Stomach (tissue), 19 donors: Measurements from ENCODE around the gene FAM171A1. TPM values are rescaled to one million over a fixed set of nuclear protein-coding genes. Genes with fewer than 3 reads are reported as not detected.

Source experiments
- DNase-seq, 2 donors: peaks; one replicate each; pipeline versions ENCODE4 v3.0.0 to v3.0.0-alpha.2; 2013 to 2019
- H3K27ac ChIP-seq, 5 donors: fragments of 200-600 bp in 4 of 5; sonication (generic) in 4 of 5; one replicate each; pipeline ENCODE4 v1.5.1; 2013 to 2019; ENCODE audit warnings: mild to moderate bottlenecking in 1 of 5, moderate library complexity in 1 of 5
- H3K27me3 ChIP-seq, 3 donors: fragments of 200-600 bp; sonication (generic); one replicate each; pipeline ENCODE4 v1.5.1; 2017 to 2019; ENCODE audit warnings: mixed run types in 1 of 3
- H3K36me3 ChIP-seq, 4 donors: fragments of 200-600 bp; sonication (generic); 1 replicate in 3 of 4; 2 replicates in 1 of 4; pipeline ENCODE4 v1.5.1; 2016 to 2019
- H3K4me1 ChIP-seq, 4 donors: fragments of 200-600 bp; sonication (generic); one replicate each; pipeline ENCODE4 v1.5.1; 2016 to 2019
- H3K4me3 ChIP-seq, 4 donors: fragments of 200-600 bp; sonication (generic) in 3 of 4; one replicate each; pipeline ENCODE4 v1.5.1; 2016 to 2019; ENCODE audit warnings: mild to moderate bottlenecking in 1 of 4
- H3K9me3 ChIP-seq, 4 donors: fragments of 200-600 bp; sonication (generic); one replicate each; pipeline ENCODE4 v1.5.1; 2016 to 2019
- POLR2A ChIP-seq, 4 donors: fragments of 450-650 bp; IDR thresholded peaks; one replicate each; pipeline ENCODE4 v1.6.1; 2016; ENCODE audit warnings: antibody characterized with exemption in 4 of 4, control low read depth in 2 of 4, mild to moderate bottlenecking in 1 of 4, moderate library complexity in 1 of 4
- POLR2AphosphoS5 ChIP-seq, 3 donors: sonication (generic); formaldehyde crosslinking; IDR thresholded peaks; one replicate each; pipeline ENCODE4 v1.6.1; 2016; ENCODE audit warnings: antibody characterized with exemption in 3 of 3
- WGBS, 5 donors: extraction: QIAGEN DNeasy Blood & Tissue Kit in 3 of 5; methylation state at CpG; one replicate each; pipeline versions ENCODE4 v1.1.5 to v1.1.7; 2013 to 2018; 5-methylcytosine and 5-hydroxymethylcytosine counted together
- intact Hi-C: fragments of 100-400 bp; cut with DNase I; formaldehyde crosslinking; loops from one replicate; pipeline ENCODE4 v1.15.1; 2023; ENCODE audit warnings: low total_unique reads
- long read RNA-seq, 10 donors: transcript quantifications; one replicate each; lab custom pipeline, GENCODE V29; 2026
- polyA plus RNA-seq, 3 donors: library from polyadenylated mRNA; stranded (reverse); fragments of 200-250 nt; gene quantifications; one replicate each; pipeline ENCODE4 v1.2.3, GENCODE V29; 2013
- total RNA-seq, 5 donors: library from RNA; depleted of rRNA; stranded (reverse); fragments of >200 nt; gene quantifications; one replicate each; pipeline versions ENCODE4 v1.1.0 to v1.2.3, GENCODE V29; 2014 to 2016
- TF ChIP-seq, protein P1 (sequence below), 7 experiments: fragments of 450-650 bp in 4 of 7; fragments of 200-600 bp in 3 of 7; sonication (generic) in 3 of 7; IDR thresholded peaks; one replicate each; pipeline ENCODE4 v1.5.1; 2016 to 2019; ENCODE audit warnings: antibody characterized with exemption in 7 of 7, control low read depth in 2 of 7, mild to moderate bottlenecking in 1 of 7
- donor health status: healthy with polysubstance abuse.
- donor health status: Bipolar disorder and iron deficiency.
- donor health status: healthy.

The FAM171A1 gene
- total RNA-seq: 10 to 100 TPM in 4 of 5 donors, 1 to 10 TPM in 1; 1.8 to 98.7 (median 24.6) TPM
- 1 to 10 TPM; 3.1 to 5.5 (median 5.0) TPM for polyA plus RNA-seq
- long read RNA-seq, donor 1, transcript FAM171A1-201 (8 exons, 3,952 nt): major isoform, 6 of 7 reads
- long read RNA-seq, donor 1, partial matches to known transcripts: 0 of 7 reads
- long read RNA-seq, donor 1, other reads (novel, unspliced or antisense): 0 of 7 reads
- long read RNA-seq, donor 2, transcript FAM171A1-201 (8 exons, 3,952 nt): major isoform, 9 of 15 reads
- long read RNA-seq, donor 2, partial matches to known transcripts: 6 of 15 reads
- long read RNA-seq, donor 2, other reads (novel, unspliced or antisense): 0 of 15 reads
- long read RNA-seq, donor 3, partial matches to known transcripts: 0 of 3 reads
- long read RNA-seq, donor 3, other reads (novel, unspliced or antisense): 0 of 3 reads
- long read RNA-seq, donor 4: 0 reads
- long read RNA-seq, donor 5, transcript FAM171A1-201 (8 exons, 3,952 nt): major isoform, 9 of 9 reads
- long read RNA-seq, donor 5, partial matches to known transcripts: 0 of 9 reads
- long read RNA-seq, donor 5, other reads (novel, unspliced or antisense): 0 of 9 reads
- long read RNA-seq, donor 6, transcript FAM171A1-201 (8 exons, 3,952 nt): major isoform, 13 of 13 reads
- long read RNA-seq, donor 6, partial matches to known transcripts: 0 of 13 reads
- long read RNA-seq, donor 6, other reads (novel, unspliced or antisense): 0 of 13 reads
- long read RNA-seq, donor 7, transcript FAM171A1-201 (8 exons, 3,952 nt): major isoform, 6 of 7 reads
- long read RNA-seq, donor 7, partial matches to known transcripts: 0 of 7 reads
- long read RNA-seq, donor 7, other reads (novel, unspliced or antisense): 0 of 7 reads
- long read RNA-seq, donor 8, transcript FAM171A1-201 (8 exons, 3,952 nt): major isoform, 6 of 6 reads
- long read RNA-seq, donor 8, partial matches to known transcripts: 0 of 6 reads
- long read RNA-seq, donor 8, other reads (novel, unspliced or antisense): 0 of 6 reads
- long read RNA-seq, donor 9, transcript FAM171A1-201 (8 exons, 3,952 nt): major isoform, 5 of 5 reads
- long read RNA-seq, donor 9, partial matches to known transcripts: 0 of 5 reads
- long read RNA-seq, donor 9, other reads (novel, unspliced or antisense): 0 of 5 reads
- long read RNA-seq, donor 10: 0 reads

- Histone ChIP-seq H3K27ac (peak within 1 kb of the TSS; percentile 58 to 85 (median 70)), H3K4me1 (peaks cover 6 to 34% (median 18%) of the 10 kb centered on the region in 4 donors), H3K27me3 (peaks cover 0 to 32% (median 0%) of the 10 kb centered on the region in 3 donors), H3K4me3 (peak within 1 kb of the TSS; percentile 74 to 83 (median 76)), H3K9me3 (no peaks in the 10 kb centered on the region), H3K36me3 (no peaks in the 10 kb centered on the region)
- peak; percentile 69 to 92 for DNase-seq
- no peak for TF ChIP-seq POLR2A (IDR thresholded peaks at IDR 0.05)
- TF ChIP-seq, protein P1, sequence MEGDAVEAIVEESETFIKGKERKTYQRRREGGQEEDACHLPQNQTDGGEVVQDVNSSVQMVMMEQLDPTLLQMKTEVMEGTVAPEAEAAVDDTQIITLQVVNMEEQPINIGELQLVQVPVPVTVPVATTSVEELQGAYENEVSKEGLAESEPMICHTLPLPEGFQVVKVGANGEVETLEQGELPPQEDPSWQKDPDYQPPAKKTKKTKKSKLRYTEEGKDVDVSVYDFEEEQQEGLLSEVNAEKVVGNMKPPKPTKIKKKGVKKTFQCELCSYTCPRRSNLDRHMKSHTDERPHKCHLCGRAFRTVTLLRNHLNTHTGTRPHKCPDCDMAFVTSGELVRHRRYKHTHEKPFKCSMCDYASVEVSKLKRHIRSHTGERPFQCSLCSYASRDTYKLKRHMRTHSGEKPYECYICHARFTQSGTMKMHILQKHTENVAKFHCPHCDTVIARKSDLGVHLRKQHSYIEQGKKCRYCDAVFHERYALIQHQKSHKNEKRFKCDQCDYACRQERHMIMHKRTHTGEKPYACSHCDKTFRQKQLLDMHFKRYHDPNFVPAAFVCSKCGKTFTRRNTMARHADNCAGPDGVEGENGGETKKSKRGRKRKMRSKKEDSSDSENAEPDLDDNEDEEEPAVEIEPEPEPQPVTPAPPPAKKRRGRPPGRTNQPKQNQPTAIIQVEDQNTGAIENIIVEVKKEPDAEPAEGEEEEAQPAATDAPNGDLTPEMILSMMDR (IDR thresholded peaks at IDR 0.05): peak in 2 of 7 experiments; percentile 17 to 48
- intact Hi-C loops: loop anchor here (5.0 kb wide), 1 partner anchor 159 kb away; no protein-coding TSS in a partner anchor
- 2 to 19% (median 2%) methylated on average over 7 to 115 of the region's 115 CpGs for WGBS, 5 donors
Observed at GRCh38 chr10:15370856-15371701, at the start of gene FAM171A1. FAM171A1 (minus strand) TSS chr10:15371289; CDS start chr10:15371052, 237 bp downstream.

DNA sequence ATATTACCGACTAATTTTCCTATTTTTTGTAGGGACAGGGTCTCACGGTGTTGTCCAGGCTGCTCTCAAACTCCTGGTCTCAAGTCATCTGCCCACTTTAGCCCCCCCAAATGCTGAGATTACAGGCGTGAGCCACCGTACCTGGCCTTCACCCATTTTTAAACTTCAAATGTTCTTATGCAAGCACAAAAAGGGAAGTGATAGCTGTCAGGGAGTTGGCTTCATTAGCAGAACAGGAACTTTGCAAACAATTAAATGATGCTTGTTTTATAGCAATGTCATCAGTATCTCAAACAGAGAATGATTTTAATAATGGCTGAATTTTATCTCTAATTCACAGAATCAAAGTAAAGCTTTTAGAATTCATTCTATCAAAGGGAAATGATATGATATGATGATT, 49.8 kb upstream of the FAM171A1 start:
- intact Hi-C loops: no loop called here
- WGBS, 5 donors: 54 to 63% (median 62%) methylated on average over 4 of the region's 4 CpGs
- no peak for DNase-seq
- Histone ChIP-seq H3K4me3 (no peak overlapping the region), H3K36me3 (no peaks in the 10 kb centered on the region), H3K27ac (no peak overlapping the region), H3K27me3 (no peaks in the 10 kb centered on the region), H3K9me3 (peaks cover 0 to 5% (median 0%) of the 10 kb centered on the region in 4 donors), H3K4me1 (no peaks in the 10 kb centered on the region)
- TF ChIP-seq, protein P1 (IDR thresholded peaks at IDR 0.05): no peak
- TF ChIP-seq POLR2A (IDR thresholded peaks at IDR 0.05): no peak

GRCh38 chr10:15419279-15419874, 48.3 kb upstream of the FAM171A1 start:
- Histone ChIP-seq H3K9me3 (peaks cover 0 to 7% (median 0%) of the 10 kb centered on the region in 4 donors), H3K36me3 (no peaks in the 10 kb centered on the region), H3K27ac (no peak overlapping the region), H3K4me1 (no peaks in the 10 kb centered on the region), H3K27me3 (no peaks in the 10 kb centered on the region), H3K4me3 (no peak overlapping the region)
- peak in 1 of 2 donors; percentile 64 for DNase-seq
- TF ChIP-seq POLR2AphosphoS5 (IDR thresholded peaks at IDR 0.05) (no peak), POLR2A (IDR thresholded peaks at IDR 0.05) (no peak)
- TF ChIP-seq, protein P1 (IDR thresholded peaks at IDR 0.05): peak in 5 of 7 experiments; percentile 28 to 90 (median 70)
- intact Hi-C loops: no loop called here
- WGBS, 5 donors: 25 to 53% (median 35%) methylated on average over 3 of the region's 3 CpGs
